Left ventricle myocardium superior (tissue), 1 donor: ENCODE results near the gene E2F2. TPM values are rescaled to one million over a fixed set of nuclear protein-coding genes. Genes with fewer than 3 reads are reported as not detected.
"Not testable (repeated sequence)": the region's sequence is repeated elsewhere in the genome, so short reads cannot be mapped to it uniquely, and the experiment has no call there.

Experiments
- ATAC-seq: fragments of 200-7000 bp; cut with Tn5 transposase; one replicate; pipeline ENCODE4 v1.9.1; 2020; ENCODE audit warnings: mild to moderate bottlenecking, moderate library complexity
- DNase-seq: peaks from one replicate; pipeline ENCODE4 v3.0.0-alpha.2; 2020
- intact Hi-C: fragments of 100-400 bp; cut with micrococcal nuclease; formaldehyde crosslinking; loops from one replicate; pipeline ENCODE4 v1.11.0; 2022
- total RNA-seq: library from RNA; stranded (reverse); fragmentation: NEBNext Ultra II Directional; extraction: Animal tissue kit (Norgen Biotek cat#: 25700); gene quantifications from one replicate; pipeline ENCODE4 v1.2.1, GENCODE V29; 2021
- donor health status: DM: no; HTN: yes; CAD: no; lungs with severe emphysema.

E2F2 gene
- total RNA-seq, 1 donor from 2014 or later: 0.35 TPM

DNA sequence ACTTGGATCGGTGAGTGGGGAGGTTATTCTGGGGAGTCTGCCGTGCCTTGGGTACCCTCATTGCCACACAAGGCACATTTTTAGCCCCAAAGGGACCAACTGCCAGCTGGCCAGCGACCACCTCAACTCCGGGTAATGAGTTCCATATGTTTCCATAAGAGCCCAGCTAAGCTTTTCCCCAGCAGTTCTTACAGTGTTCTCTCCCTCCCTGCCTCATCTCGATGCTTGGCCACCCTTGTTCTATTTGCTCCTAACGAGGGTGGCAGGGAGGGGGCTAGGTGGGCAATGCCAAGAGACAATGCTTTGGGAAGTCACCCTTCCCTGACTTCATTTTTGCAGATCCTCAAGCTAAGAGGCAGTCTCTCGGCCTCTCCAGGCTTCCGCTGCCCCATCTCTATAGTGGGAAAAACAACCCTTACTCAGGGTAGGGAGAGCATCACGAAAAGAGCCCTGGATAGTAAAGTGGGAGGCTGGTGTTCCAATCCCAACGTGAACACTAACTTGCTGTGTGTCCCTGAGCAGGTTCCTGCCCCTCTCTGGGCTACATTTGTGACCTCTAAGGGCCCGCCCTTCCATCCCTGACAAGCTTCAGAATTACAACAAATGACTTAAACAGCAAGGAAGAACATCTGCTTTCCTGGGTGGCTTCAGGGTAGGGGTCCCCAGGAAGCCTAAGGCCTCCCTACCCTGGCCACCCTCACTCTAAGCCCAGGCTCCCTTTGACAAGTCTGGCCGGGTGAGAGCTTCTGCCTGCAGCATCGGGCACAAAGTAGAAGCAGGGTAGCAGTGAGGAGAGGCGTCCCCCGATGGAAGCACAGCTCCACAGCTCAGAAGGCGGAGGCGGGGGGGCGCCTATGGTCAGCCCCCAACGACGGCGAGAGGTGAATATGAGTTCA is 22.4 kb upstream of the E2F2 start:
- DNase-seq: no peak

GRCh38 chr1:23551849-23552248 is 20.8 kb upstream of the E2F2 start:
- intact Hi-C loops: no loop called here
- DNase-seq (no peak), ATAC-seq (no peak)

More for the DNA sequence above, 22.4 kb upstream of the E2F2 start:
- intact Hi-C loops: no loop called here
- ATAC-seq: no peak

DNA sequence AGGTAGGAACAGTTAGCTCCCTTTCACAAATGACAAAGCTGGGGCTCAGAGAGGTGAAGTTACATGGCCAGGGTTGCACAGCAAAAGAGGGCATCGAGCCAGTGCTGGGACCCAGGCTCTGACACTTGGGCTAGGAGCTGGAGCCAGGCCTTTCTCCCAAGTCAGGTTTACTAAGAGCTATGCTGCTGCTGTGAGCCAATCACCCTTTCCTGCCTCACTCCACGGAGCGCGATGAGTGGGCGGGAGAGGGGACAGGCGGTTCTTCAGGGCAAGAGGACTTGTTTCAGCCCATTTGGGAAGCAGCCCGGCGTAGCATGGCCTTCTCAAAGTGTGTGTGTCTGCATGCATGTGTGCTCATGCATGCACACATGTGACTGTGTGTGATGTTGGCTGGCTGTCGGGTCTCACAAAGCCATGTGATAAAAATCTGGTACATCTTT is 17.7 kb upstream of the E2F2 start:
- DNase-seq (peak; percentile 80), ATAC-seq (peak; percentile 73)
- intact Hi-C loops: loop anchor here (5.0 kb wide), 1 partner anchor 199 kb away; no protein-coding TSS in a partner anchor

GRCh38 chr1:23546897-23547584 is 16.0 kb upstream of the E2F2 start:
- no peak for ATAC-seq
- intact Hi-C loops: loop anchor here (5.0 kb wide), 1 partner anchor 200 kb away; no protein-coding TSS in a partner anchor
- DNase-seq: no peak

DNA sequence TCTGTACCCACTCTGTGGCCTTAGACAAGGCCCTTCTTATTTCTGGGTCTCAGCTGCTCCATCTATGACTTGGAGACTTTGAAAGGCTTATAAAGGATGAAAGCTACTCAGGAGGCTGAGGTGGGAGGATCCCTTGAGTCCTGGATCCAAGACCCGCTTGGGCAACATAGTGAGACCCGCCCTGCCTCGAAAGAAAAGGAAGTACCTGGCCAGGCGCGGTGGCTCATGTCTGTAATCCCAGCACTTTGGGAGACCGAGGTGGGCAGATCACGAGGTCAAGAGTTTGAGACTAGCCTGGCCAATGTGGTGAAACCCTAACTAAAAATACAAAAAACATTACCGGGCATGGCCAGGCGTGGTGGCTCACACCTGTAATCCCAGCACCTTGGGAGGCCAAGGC is 14.8 kb upstream of the E2F2 start:
- ATAC-seq: no peak
- no peak for DNase-seq
- intact Hi-C loops: loop anchor here (5.0 kb wide), 1 partner anchor 201 kb away; no protein-coding TSS in a partner anchor

- ATAC-seq: peak; percentile 70
- intact Hi-C loops: loop anchor here (1.0 to 5.0 kb wide), 2 partner anchors 93 to 203 kb away; no protein-coding TSS in a partner anchor
- DNase-seq: peak; percentile 80
Observed at GRCh38 chr1:23544444-23545389, 13.7 kb upstream of the E2F2 start.

DNA sequence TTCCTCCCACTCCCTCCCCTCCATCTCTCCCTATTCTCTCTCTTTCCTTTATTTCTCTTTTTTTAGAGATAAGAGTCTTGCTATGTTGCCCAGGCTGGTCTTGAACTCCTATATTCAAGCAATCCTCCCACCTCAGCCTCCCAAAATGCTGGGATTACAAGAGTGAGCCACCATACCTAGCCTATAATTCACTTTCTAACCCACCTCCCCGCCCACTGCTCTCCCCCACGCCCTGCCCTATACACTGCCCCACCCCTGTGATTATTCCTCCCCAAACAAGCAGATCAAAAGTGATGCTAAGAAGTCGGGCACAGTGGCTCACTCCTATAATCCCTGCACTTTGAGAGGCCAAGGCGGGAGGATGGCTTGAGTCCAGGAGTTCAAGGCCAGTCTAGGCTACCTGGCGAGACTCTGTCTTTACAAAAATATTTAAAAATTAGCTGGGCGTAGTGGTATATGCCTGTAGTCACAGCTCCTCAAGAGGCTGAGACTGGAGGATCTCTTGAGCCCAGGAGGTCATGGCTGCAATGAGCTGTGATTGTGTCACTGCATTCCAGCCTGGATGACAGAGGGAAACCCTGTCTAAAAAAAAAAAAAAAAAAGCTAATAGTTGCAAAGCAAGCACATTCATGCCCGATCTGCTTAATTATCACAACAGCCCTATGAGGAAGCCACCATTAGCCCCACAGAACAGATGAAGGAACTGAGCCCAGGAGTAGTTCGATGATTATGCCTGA is 12.8 kb upstream of the E2F2 start:
- DNase-seq (no peak), ATAC-seq (no peak)
- intact Hi-C loops: loop anchor here (1.0 kb wide), 1 partner anchor 93 kb away; no protein-coding TSS in a partner anchor

GRCh38 chr1:23542940-23543339 is 11.9 kb upstream of the E2F2 start:
- intact Hi-C loops, DNase-seq, ATAC-seq: not testable (repeated sequence)

DNA sequence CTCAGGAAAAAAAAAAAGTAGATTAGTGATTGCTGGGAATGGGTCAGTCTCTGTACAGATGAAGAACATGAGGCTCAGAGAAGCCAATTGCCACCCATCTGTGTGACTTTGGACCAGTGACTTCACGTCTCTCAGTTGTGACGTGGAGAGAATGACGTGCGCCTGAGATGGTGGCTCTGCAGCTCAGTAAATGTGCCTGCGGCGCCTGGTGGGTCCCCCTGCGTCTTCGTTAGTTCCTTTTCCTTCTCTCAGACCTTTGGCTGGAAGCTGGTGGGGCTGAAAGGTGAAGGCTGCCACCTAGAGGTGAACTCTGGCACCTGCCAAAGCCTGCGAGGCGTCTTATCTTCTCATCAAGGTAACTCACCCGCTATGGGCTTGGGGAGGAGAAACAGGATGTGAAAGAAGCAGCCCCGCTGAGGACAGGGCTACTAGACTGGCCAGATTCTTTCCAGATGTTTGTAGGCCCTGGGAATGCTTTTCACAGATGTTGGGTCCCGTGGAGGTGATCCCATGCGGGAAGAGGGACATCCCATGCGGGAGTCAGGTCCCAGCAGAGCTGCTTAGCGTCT is 8.7 kb upstream of the E2F2 start:
- ATAC-seq (peak; percentile 89), DNase-seq (peak; percentile 88)
- intact Hi-C loops: no loop called here

DNA sequence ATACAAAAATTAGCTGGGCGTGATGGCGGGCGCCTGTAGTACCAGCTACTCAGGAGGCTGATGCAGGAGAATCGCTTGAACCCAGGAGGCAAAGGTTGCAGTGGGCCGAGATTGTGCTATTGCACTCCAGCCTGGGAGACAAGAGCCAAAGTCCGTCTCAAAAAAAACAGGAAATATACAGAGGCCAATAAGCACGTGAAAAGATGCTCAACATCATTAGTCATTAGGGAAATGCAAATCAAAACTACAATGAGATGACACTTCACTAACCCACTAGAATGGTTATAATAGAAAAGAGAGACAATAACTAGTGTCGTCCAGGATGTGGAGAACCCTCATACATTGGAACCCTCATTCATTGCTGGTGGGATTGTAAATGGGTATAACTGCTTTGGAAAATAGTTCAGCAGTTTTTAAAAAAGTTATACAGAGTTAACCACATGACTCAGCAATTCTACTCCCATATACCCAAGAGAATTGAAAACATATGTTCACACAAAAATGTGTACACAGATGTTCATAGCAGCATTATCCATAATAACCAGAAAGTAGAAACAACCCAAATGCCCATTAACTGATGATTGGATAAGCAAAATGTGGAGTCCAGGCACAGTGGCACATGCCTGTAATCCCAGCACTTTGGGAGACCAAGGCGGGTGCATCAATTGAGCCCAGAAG is 6.4 kb upstream of the E2F2 start:
- intact Hi-C loops: no loop called here
- ATAC-seq: no peak
- no peak for DNase-seq

DNA sequence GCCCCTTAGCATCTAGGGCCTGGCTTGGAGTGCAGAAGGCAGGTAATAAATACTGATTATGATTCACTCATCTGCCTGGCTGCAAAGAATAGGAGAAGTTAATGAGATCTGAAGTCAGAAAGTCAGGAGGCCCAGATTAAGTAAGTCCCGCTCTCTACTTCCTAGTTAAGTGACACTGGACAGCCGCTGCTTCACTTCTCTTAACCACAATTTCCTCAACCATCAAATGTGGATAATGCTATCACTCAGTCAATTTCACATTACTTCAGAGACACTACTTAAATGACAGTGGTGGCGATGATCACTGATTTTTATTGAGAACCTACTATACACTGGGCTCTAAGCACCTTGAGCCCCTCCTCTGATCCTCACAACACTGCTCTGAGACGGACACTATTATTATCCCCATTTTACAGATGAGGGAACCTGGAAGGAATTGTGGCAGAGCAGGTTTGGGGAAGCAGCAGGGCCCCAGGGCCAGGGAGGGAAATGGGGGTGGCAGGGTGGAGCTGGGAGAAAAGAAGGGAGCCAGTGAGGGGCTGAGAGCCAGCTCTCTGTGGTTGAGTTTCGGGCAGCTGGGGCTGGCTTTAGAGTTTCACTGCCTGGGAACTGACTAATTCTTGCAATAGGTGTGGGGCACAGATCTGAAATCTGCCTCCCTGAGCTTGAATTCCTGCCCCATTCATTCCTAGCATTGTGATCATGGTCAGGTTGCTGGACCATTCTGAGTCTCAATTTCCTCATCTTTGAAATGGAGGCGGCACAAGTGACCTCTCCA is 2.4 kb upstream of the E2F2 start:
- ATAC-seq (no peak), DNase-seq (no peak)
- intact Hi-C loops: no loop called here

DNA sequence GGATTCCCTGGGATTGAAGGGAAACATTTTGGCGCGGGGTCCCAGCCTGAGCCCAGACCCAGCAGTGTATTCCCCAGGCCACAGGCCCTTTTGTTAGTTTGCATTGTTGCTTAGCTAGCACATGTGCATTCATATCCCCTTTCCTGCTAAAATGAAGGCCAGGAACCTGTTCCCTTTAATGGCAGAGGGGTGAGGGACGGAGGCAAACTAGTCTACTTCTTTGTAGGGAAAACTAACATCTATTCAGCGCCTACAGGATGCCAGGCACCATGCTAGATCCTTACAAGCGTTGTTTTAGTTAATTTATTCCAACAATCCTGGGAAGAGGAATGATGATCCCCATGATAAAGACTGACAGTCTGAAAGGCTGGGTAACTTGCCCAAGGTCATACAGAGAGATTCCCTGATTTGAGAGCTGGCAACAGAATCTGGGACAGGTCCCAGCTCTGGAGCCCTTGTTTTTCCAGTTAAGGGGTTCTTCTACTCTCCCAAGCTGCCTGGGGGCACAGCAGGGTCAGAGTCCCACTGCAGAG is 595 bp upstream of the E2F2 start:
- ATAC-seq: no peak
- intact Hi-C loops: no loop called here
- DNase-seq: no peak

- DNase-seq (no peak), ATAC-seq (no peak)
- intact Hi-C loops: no loop called here
Observed at GRCh38 chr1:23530087-23530746, 816 bp downstream of the E2F2 start.

DNA sequence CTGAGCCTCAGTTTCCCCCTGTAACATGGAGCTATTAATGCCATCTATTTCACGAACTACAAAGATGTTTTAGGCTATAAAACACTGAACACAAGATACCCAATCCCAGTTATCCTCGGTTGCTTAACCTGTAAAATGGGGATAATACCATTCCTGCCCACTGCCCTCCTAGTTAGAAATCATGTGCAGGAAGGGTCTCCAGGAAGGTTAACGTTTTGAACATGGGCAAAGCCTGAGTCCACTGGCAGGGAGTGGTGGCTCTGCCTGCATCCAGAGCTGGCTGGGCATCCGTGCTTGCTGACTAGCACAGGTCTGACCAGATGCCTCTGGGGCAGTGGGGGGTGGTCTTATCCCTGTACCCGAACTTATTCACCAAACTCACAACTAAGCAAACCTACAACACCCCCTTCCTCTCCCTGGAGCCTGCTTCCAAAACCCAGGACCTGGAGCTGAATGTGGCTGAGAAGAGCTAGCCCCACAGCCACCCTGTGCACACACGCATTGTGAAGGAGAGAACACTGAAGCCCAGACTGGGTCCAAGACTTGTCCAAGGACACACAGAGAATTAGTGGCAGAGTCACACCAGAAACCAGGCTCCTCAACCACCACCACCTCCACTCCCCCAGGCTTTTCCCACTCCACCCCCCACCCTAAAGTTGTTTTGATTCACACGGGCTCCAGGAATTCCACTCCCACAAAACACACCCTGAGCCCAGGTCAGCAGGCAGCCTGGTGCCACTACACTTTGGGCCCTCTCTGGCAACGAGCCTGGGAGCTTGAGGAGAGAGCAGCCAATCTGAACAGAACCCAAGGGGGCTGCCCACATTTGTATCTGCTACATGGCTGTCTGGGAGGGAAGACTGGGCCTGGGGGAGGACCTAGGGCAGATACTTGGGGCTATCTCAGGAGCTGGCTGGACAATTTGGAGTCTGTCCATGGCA is 1.6 kb downstream of the E2F2 start:
- intact Hi-C loops: no loop called here
- ATAC-seq (no peak), DNase-seq (no peak)
